RKO (cell line): ENCODE results near the gene RHOB.
A peak's percentile ranks its signal among the peaks of the same experiment; 100 is the strongest.
"Not testable (repeated sequence)": the region's sequence is repeated elsewhere in the genome, so short reads cannot be mapped to it uniquely, and the experiment has no call there.

Experiments used
- DNase-seq: peaks from one replicate; pipeline ENCODE4 v3.0.0-alpha.2; 2016; ENCODE audit warnings: low spot score

The RHOB gene

DNA sequence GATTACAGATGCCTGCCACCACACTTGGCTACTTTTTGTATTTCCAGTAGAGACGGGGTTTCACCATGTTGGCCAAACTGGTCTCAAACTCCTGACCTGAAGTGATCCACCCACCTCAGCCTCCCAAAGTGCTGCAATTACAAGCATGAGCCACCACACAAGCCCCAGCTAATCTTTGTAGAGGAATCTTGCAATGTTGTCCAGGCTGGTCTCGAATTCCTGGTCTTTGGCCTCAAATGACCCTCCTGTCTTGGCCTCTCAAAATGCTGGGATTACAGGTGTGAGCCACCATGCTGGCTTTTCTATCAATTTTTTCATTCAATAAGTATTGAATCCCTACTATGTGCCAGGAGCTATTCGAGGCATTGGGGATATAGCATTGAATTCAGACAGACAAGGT is 46.2 kb downstream of the RHOB start:
- not testable (repeated sequence) for DNase-seq

DNA sequence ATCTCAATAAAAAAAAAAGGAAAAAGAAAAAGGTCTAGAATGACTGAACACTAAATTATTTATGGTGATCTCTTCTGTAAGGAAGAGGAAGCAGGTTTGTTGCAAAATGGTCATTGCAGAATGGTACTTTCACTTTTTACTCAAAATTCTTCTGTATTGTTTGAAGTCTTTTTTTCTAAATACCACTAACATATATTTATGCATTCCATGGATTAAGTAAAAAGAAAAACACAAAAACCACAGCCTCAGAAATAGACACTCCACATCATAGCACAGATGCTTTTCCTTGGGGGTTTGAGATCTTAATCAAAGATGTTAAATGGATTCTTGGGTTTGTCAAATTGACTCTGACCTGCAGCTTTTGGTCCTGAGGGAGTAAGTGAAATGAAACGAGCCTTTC is 47.4 kb downstream of the RHOB start:
- DNase-seq = no peak

GRCh38 chr2:20496076-20496872 is 49.4 kb downstream of the RHOB start:
- peak; percentile 10 for DNase-seq

DNA sequence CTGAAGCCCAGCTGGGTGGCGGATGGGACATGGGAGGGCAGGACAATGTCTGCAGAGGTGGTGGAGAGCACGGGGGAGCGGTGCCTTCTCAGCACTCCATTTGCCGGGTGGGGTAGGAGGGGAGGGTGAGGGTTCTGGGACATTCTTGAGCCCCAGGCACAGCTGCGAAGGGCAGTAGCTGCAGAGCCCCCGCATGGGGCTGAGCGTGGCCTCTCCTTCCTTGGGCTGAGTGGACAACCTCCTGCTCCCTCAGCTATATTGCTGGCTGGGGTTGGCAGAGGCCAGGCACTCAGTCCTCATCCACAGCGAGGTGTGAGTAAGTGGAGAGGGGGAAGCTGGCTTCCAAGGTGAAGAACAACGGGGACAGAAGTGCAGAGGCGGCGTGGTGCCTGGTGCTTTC is 50.1 kb downstream of the RHOB start:
- DNase-seq = no peak
